ENCODE results near the gene RAB44.

The RAB44 gene

GRCh38 chr6:36692220-36692619 is 5.4 kb upstream of the RAB44 start:
- no peak overlapping the region for H2BK12ac ChIP-seq (ENCODE audit: low read length in 2 of 2)
- H2BK15ac ChIP-seq (ENCODE audit: low read depth, poor library complexity, severe bottlenecking), result no peak overlapping the region
- no peak overlapping the region for H3K4ac ChIP-seq (ENCODE audit: low read depth in 1 of 2, low read length in 2 of 2)
- no peak overlapping the region for H4K8ac ChIP-seq (ENCODE audit: low read length)
- H3K9me3 ChIP-seq (ENCODE audit: control insufficient read depth, low read length), result peaks cover 4% of the 10 kb centered on the region
- H3K18ac ChIP-seq (ENCODE audit: low read depth in 1 of 2, low read length in 2 of 2), result no peak overlapping the region
- 85% methylated on average over 3 of the region's 3 CpGs for WGBS
- no peaks in the 10 kb centered on the region for H3K79me1 ChIP-seq (replicated peaks; ENCODE audit: low read length, poor library complexity, severe bottlenecking)
- no peaks in the 10 kb centered on the region for H3K27me3 ChIP-seq (ENCODE audit: control insufficient read depth in 1 of 2, insufficient read depth in 1 of 2, low read length in 2 of 2)
- no peak for DNase-seq
- H3K9ac ChIP-seq (ENCODE audit: low read length), result no peak overlapping the region
- no peak overlapping the region for H3K14ac ChIP-seq (ENCODE audit: low read length in 2 of 2)
- H2AK5ac ChIP-seq (ENCODE audit: low read length, severe bottlenecking), result no peak overlapping the region
- H3K36me3 ChIP-seq (ENCODE audit: control insufficient read depth in 1 of 2, insufficient read depth in 2 of 2, low read depth in 1 of 2, low read length in 2 of 2), result peaks cover 7 to 8% of the 10 kb centered on the region in 2 experiments
- no peak overlapping the region for H3K27ac ChIP-seq (ENCODE audit: low read length, poor library complexity, severe bottlenecking)
- H2BK120ac ChIP-seq (ENCODE audit: low read depth, low read length), result no peak overlapping the region
- no peak overlapping the region for H2BK5ac ChIP-seq (ENCODE audit: low read depth, low read length, poor library complexity, severe bottlenecking)
- no peak overlapping the region for H3K4me2 ChIP-seq (ENCODE audit: low read length, poor library complexity, severe bottlenecking)
- no peaks in the 10 kb centered on the region for H3K4me1 ChIP-seq (ENCODE audit: control insufficient read depth, insufficient read depth, low read depth, low read length)
- no peak overlapping the region for H3K23ac ChIP-seq (ENCODE audit: low read length in 2 of 2)
- H2AFZ ChIP-seq (ENCODE audit: low read depth, low read length), result no peak overlapping the region
- no peak overlapping the region for H3K4me3 ChIP-seq (ENCODE audit: insufficient read depth in 1 of 2, low read depth in 1 of 2, low read length in 2 of 2)
- H4K91ac ChIP-seq (ENCODE audit: low read length), result no peak overlapping the region

DNA sequence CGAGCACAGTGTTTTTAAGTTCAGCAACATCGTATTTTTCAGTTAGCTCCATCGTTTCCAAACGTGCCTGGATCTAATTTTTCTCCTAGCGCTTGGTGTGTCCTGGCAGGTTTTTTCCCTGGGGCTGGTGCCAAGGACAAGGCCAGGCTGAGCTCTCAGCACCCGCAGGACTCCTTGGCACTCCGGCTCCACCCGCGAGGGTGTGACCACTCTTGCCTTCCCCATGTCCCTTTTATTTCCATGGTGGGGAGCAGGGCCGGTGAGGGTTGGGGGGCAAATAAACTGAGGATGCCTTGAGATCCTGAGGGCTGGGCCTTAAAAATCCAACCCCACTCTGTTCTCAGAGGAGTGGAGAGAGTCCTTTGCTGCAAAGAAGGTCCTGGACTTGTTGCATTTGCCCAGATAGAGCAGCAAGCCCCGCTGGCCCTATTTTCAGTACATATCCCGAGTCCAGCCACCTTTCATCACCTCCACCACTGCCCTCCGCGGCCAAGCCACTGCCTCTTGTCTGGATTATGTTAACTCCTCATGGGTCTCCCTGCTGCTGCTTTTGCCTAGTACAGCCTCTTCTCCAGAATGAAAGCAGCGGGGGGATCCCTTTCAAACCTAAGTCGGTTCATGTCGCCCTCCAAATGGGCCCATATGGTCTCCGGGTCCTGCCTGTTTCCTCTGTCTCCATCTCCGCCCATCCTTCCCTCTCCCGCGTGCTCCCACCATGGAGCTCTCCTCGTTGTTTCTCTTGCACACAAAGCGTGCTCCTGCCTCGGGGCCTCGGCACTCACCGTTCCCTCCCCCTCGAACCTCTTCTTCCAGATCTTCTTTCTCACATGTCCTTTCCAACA is 4.5 kb upstream of the RAB44 start:
- Histone ChIP-seq H2BK120ac (ENCODE audit: low read depth, low read length) (no peak overlapping the region), H3K79me1 (replicated peaks; ENCODE audit: low read length, poor library complexity, severe bottlenecking) (no peaks in the 10 kb centered on the region), H3K9me3 (ENCODE audit: control insufficient read depth, low read length) (peaks cover 7% of the 10 kb centered on the region), H3K4me1 (ENCODE audit: control insufficient read depth, insufficient read depth, low read depth, low read length) (no peaks in the 10 kb centered on the region), H3K23ac (ENCODE audit: low read length in 2 of 2) (no peak overlapping the region), H3K27ac (ENCODE audit: low read length, poor library complexity, severe bottlenecking) (no peak overlapping the region), H2BK12ac (ENCODE audit: low read length in 2 of 2) (no peak overlapping the region), H4K91ac (ENCODE audit: low read length) (no peak overlapping the region), H3K9ac (ENCODE audit: low read length) (no peak overlapping the region), H3K18ac (ENCODE audit: low read depth in 1 of 2, low read length in 2 of 2) (no peak overlapping the region), H3K36me3 (ENCODE audit: control insufficient read depth in 1 of 2, insufficient read depth in 2 of 2, low read depth in 1 of 2, low read length in 2 of 2) (peaks cover 0 to 2% of the 10 kb centered on the region in 2 experiments), H4K8ac (ENCODE audit: low read length) (no peak overlapping the region), H3K4me3 (ENCODE audit: insufficient read depth in 1 of 2, low read depth in 1 of 2, low read length in 2 of 2) (no peak overlapping the region), H3K27me3 (ENCODE audit: control insufficient read depth in 1 of 2, insufficient read depth in 1 of 2, low read length in 2 of 2) (no peaks in the 10 kb centered on the region), H2BK15ac (ENCODE audit: low read depth, poor library complexity, severe bottlenecking) (no peak overlapping the region), H2BK5ac (ENCODE audit: low read depth, low read length, poor library complexity, severe bottlenecking) (no peak overlapping the region), H3K14ac (ENCODE audit: low read length in 2 of 2) (no peak overlapping the region), H2AK5ac (ENCODE audit: low read length, severe bottlenecking) (no peak overlapping the region), H2AFZ (ENCODE audit: low read depth, low read length) (no peak overlapping the region), H3K4ac (ENCODE audit: low read depth in 1 of 2, low read length in 2 of 2) (no peak overlapping the region), H3K4me2 (ENCODE audit: low read length, poor library complexity, severe bottlenecking) (no peak overlapping the region)
- WGBS, result 89% methylated on average over 22 of the region's 27 CpGs
- no peak for DNase-seq

DNA sequence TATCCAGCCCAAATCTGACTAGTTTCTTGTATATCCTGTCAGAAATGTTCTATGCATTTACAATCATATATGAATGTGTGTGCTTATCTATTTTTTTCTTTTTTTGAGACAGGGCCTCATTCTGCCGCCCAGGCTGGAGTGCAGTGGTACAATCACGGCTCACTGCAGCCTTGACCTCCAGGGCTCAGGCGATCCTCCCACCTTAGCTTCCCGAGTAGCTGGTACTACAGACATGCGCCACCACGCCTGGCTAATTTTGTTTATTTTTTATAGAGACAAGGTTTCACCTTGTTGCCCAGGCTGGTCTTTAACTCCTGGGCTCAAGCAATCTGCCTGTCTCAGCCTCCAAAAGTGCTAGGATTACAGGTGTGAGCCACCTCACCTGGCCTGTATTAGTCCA is 3.0 kb upstream of the RAB44 start:
- H3K27ac ChIP-seq (ENCODE audit: low read length, poor library complexity, severe bottlenecking), result no peak overlapping the region
- peaks cover 4 to 5% of the 10 kb centered on the region in 2 experiments for H3K27me3 ChIP-seq (ENCODE audit: control insufficient read depth in 1 of 2, insufficient read depth in 1 of 2, low read length in 2 of 2)
- no peak overlapping the region for H3K14ac ChIP-seq (ENCODE audit: low read length in 2 of 2)
- H2BK15ac ChIP-seq (ENCODE audit: low read depth, poor library complexity, severe bottlenecking), result no peak overlapping the region
- H3K4me1 ChIP-seq (ENCODE audit: control insufficient read depth, insufficient read depth, low read depth, low read length), result no peaks in the 10 kb centered on the region
- no peak overlapping the region for H4K91ac ChIP-seq (ENCODE audit: low read length)
- H2BK120ac ChIP-seq (ENCODE audit: low read depth, low read length), result no peak overlapping the region
- 94% methylated on average over 6 of the region's 6 CpGs for WGBS
- H3K23ac ChIP-seq (ENCODE audit: low read length in 2 of 2), result no peak overlapping the region
- H2BK12ac ChIP-seq (ENCODE audit: low read length in 2 of 2), result no peak overlapping the region
- no peak overlapping the region for H3K4me2 ChIP-seq (ENCODE audit: low read length, poor library complexity, severe bottlenecking)
- H3K79me1 ChIP-seq (replicated peaks; ENCODE audit: low read length, poor library complexity, severe bottlenecking), result no peaks in the 10 kb centered on the region
- no peak overlapping the region for H4K8ac ChIP-seq (ENCODE audit: low read length)
- DNase-seq, result no peak
- H3K9ac ChIP-seq (ENCODE audit: low read length), result no peak overlapping the region
- no peak overlapping the region for H2AK5ac ChIP-seq (ENCODE audit: low read length, severe bottlenecking)
- no peak overlapping the region for H3K18ac ChIP-seq (ENCODE audit: low read depth in 1 of 2, low read length in 2 of 2)
- H3K4ac ChIP-seq (ENCODE audit: low read depth in 1 of 2, low read length in 2 of 2), result no peak overlapping the region
- H2BK5ac ChIP-seq (ENCODE audit: low read depth, low read length, poor library complexity, severe bottlenecking), result no peak overlapping the region
- no peaks in the 10 kb centered on the region for H3K36me3 ChIP-seq (ENCODE audit: control insufficient read depth in 1 of 2, insufficient read depth in 2 of 2, low read depth in 1 of 2, low read length in 2 of 2)
- H3K4me3 ChIP-seq (ENCODE audit: insufficient read depth in 1 of 2, low read depth in 1 of 2, low read length in 2 of 2), result no peak overlapping the region
- no peak overlapping the region for H2AFZ ChIP-seq (ENCODE audit: low read depth, low read length)
- H3K9me3 ChIP-seq (ENCODE audit: control insufficient read depth, low read length), result peaks cover 7% of the 10 kb centered on the region

DNA sequence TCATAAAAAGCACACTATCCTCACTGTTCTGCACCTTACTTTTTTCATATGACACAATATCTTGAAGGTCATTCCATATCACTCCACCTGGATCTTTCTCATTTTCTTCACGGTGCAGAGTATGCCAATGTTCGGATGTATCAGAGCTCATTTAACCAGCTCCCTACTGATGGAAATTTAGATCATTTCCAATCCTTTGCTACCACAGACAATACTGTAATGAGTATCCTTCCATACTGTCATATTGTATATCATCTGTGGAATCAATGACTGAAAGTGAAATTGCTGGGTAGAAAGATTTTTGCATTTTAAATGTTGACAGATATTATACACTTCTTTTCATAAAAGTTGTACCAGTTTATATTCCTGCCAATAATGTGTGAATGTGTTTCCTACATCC is 2.2 kb upstream of the RAB44 start:
- Histone ChIP-seq H3K27ac (ENCODE audit: low read length, poor library complexity, severe bottlenecking) (no peak overlapping the region), H2AFZ (ENCODE audit: low read depth, low read length) (no peak overlapping the region), H3K27me3 (ENCODE audit: control insufficient read depth in 1 of 2, insufficient read depth in 1 of 2, low read length in 2 of 2) (peaks cover 5 to 6% of the 10 kb centered on the region in 2 experiments), H2AK5ac (ENCODE audit: low read length, severe bottlenecking) (no peak overlapping the region), H3K4ac (ENCODE audit: low read depth in 1 of 2, low read length in 2 of 2) (no peak overlapping the region), H3K18ac (ENCODE audit: low read depth in 1 of 2, low read length in 2 of 2) (no peak overlapping the region), H2BK120ac (ENCODE audit: low read depth, low read length) (no peak overlapping the region), H3K79me1 (replicated peaks; ENCODE audit: low read length, poor library complexity, severe bottlenecking) (no peaks in the 10 kb centered on the region), H4K8ac (ENCODE audit: low read length) (no peak overlapping the region), H3K36me3 (ENCODE audit: control insufficient read depth in 1 of 2, insufficient read depth in 2 of 2, low read depth in 1 of 2, low read length in 2 of 2) (no peaks in the 10 kb centered on the region), H3K9me3 (ENCODE audit: control insufficient read depth, low read length) (peaks cover 7% of the 10 kb centered on the region), H3K4me3 (ENCODE audit: insufficient read depth in 1 of 2, low read depth in 1 of 2, low read length in 2 of 2) (no peak overlapping the region), H3K4me1 (ENCODE audit: control insufficient read depth, insufficient read depth, low read depth, low read length) (no peaks in the 10 kb centered on the region), H2BK15ac (ENCODE audit: low read depth, poor library complexity, severe bottlenecking) (no peak overlapping the region), H3K9ac (ENCODE audit: low read length) (no peak overlapping the region), H2BK5ac (ENCODE audit: low read depth, low read length, poor library complexity, severe bottlenecking) (no peak overlapping the region), H4K91ac (ENCODE audit: low read length) (no peak overlapping the region), H2BK12ac (ENCODE audit: low read length in 2 of 2) (no peak overlapping the region), H3K14ac (ENCODE audit: low read length in 2 of 2) (no peak overlapping the region), H3K23ac (ENCODE audit: low read length in 2 of 2) (no peak overlapping the region), H3K4me2 (ENCODE audit: low read length, poor library complexity, severe bottlenecking) (no peak overlapping the region)
- DNase-seq, result no peak
- WGBS, result 100% methylated on average over 2 of the region's 2 CpGs

Measured in mesenchymal stem cell (in vitro differentiated cells and primary cell).